Measurements from ENCODE around the gene HSP90AB1.
"Not testable (repeated sequence)": the region's sequence is repeated elsewhere in the genome, so short reads cannot be mapped to it uniquely, and the experiment has no call there.

Gene HSP90AB1

GRCh38 chr6:44222486-44223318, 24.2 kb upstream of the HSP90AB1 start:
- peak; percentile 78 for DNase-seq

- peak; percentile 97 for DNase-seq
Measured at GRCh38 chr6:44223319-44224028, 23.4 kb upstream of the HSP90AB1 start, which contains the start of gene SLC29A1. Gene SLC29A1 (plus strand): TSS chr6:44223595. CDS start chr6:44227314, 3,719 bp downstream.

- DNase-seq: peak; percentile 70
Measured at GRCh38 chr6:44224029-44224964, 22.6 kb upstream of the HSP90AB1 start.

GRCh38 chr6:44224965-44225305, 22.0 kb upstream of the HSP90AB1 start:
- no peak for DNase-seq

- DNase-seq: no peak
Measured at GRCh38 chr6:44225579-44226325, 21.1 kb upstream of the HSP90AB1 start.

GRCh38 chr6:44226368-44227147, 20.3 kb upstream of the HSP90AB1 start:
- DNase-seq: no peak

GRCh38 chr6:44227148-44227793, 19.6 kb upstream of the HSP90AB1 start:
- DNase-seq: no peak

GRCh38 chr6:44228031-44228430, 18.9 kb upstream of the HSP90AB1 start:
- no peak for DNase-seq

- DNase-seq: no peak
Measured at GRCh38 chr6:44228433-44228832, 18.5 kb upstream of the HSP90AB1 start.

- DNase-seq: no peak
Measured at GRCh38 chr6:44228836-44229235, 18.1 kb upstream of the HSP90AB1 start.

GRCh38 chr6:44229376-44230033, 17.4 kb upstream of the HSP90AB1 start:
- DNase-seq: no peak

- DNase-seq: no peak
Measured at GRCh38 chr6:44230034-44230675, 16.7 kb upstream of the HSP90AB1 start.

GRCh38 chr6:44231426-44231825, 15.5 kb upstream of the HSP90AB1 start:
- DNase-seq: not testable (repeated sequence)

GRCh38 chr6:44232676-44233566, 14.0 kb upstream of the HSP90AB1 start:
- no peak for DNase-seq

GRCh38 chr6:44233567-44234100, 13.3 kb upstream of the HSP90AB1 start:
- DNase-seq: no peak

GRCh38 chr6:44234101-44235025, 12.5 kb upstream of the HSP90AB1 start:
- peak; percentile 76 for DNase-seq

GRCh38 chr6:44235269-44235668, 11.6 kb upstream of the HSP90AB1 start:
- no peak for DNase-seq

Measured in 8988T (cell line).